Right ventricle myocardium inferior (tissue), 1 donor: Measurements from ENCODE around the gene SYPL2. TPM values are rescaled to one million over a fixed set of nuclear protein-coding genes. Genes with fewer than 3 reads are reported as not detected.

ENCODE experiments used
- ATAC-seq: fragments of 200-7000 bp; cut with Tn5 transposase; one replicate; pipeline ENCODE4 v1.9.1; 2020; ENCODE audit warnings: mild to moderate bottlenecking, moderate library complexity
- DNase-seq: peaks from one replicate; pipeline ENCODE4 v3.0.0; 2021; ENCODE audit errors: missing footprints
- intact Hi-C: fragments of 100-400 bp; cut with DNase I; formaldehyde crosslinking; loops from one replicate; pipeline ENCODE4 v1.11.0; 2022
- total RNA-seq: library from RNA; stranded (reverse); fragmentation: NEBNext Ultra II Directional; extraction: Animal tissue kit (Norgen Biotek cat#: 25700); gene quantifications from one replicate; pipeline ENCODE4 v1.2.1, GENCODE V29; 2021
- donor health status: DM: no; HTN: yes; CAD: no; lungs with severe emphysema.

SYPL2 gene
- total RNA-seq, 1 donor from 2014 or later, result 33.0 TPM

GRCh38 chr1:109485001-109485400 is 18.7 kb downstream of the SYPL2 start:
- intact Hi-C loops, result no loop called here
- DNase-seq, result no peak
- ATAC-seq, result no peak

- no peak for DNase-seq
- intact Hi-C loops, result no loop called here
- no peak for ATAC-seq
These were observed 20.9 kb downstream of the SYPL2 start for GRCh38 chr1:109487261-109487660.

GRCh38 chr1:109488201-109488600 is 21.9 kb downstream of the SYPL2 start:
- DNase-seq (no peak), ATAC-seq (no peak)
- intact Hi-C loops, result no loop called here

GRCh38 chr1:109488696-109489095 is 22.4 kb downstream of the SYPL2 start:
- DNase-seq (no peak), ATAC-seq (no peak)
- intact Hi-C loops, result no loop called here

GRCh38 chr1:109490029-109490933 is 23.9 kb downstream of the SYPL2 start:
- DNase-seq (no peak), ATAC-seq (peak; percentile 34)
- intact Hi-C loops, result no loop called here

GRCh38 chr1:109490934-109491302 is 24.6 kb downstream of the SYPL2 start:
- intact Hi-C loops, result no loop called here
- ATAC-seq, result no peak
- no peak for DNase-seq

- no peak for DNase-seq
- intact Hi-C loops, result no loop called here
- no peak for ATAC-seq
These were observed 25.0 kb downstream of the SYPL2 start for GRCh38 chr1:109491372-109491771.

- ATAC-seq, result no peak
- intact Hi-C loops, result loop anchor here (2.0 kb wide), 1 partner anchor 40 kb away; no protein-coding TSS in a partner anchor
- DNase-seq, result no peak
These were observed 26.4 kb downstream of the SYPL2 start for GRCh38 chr1:109492779-109493178.

- intact Hi-C loops, result loop anchor here (2.0 kb wide), 1 partner anchor 40 kb away; no protein-coding TSS in a partner anchor
- no peak for ATAC-seq
- no peak for DNase-seq
These were observed 26.9 kb downstream of the SYPL2 start for GRCh38 chr1:109493227-109493626.

- ATAC-seq (peak; percentile 93), DNase-seq (peak; percentile 94)
- intact Hi-C loops, result loop anchor here (2.0 kb wide), 1 partner anchor 39 kb away; no protein-coding TSS in a partner anchor
These were observed 27.6 kb downstream of the SYPL2 start, which contains the start of gene CYB561D1 for GRCh38 chr1:109493805-109494539. Gene CYB561D1 (plus strand): TSS chr1:109494094. CDS start chr1:109494140, 46 bp downstream.

GRCh38 chr1:109495738-109496137 is 29.4 kb downstream of the SYPL2 start:
- intact Hi-C loops, result no loop called here
- no peak for ATAC-seq
- DNase-seq, result no peak

GRCh38 chr1:109497449-109498160 is 31.3 kb downstream of the SYPL2 start:
- DNase-seq, result no peak
- intact Hi-C loops, result no loop called here
- ATAC-seq, result no peak

GRCh38 chr1:109498161-109498801 is 31.9 kb downstream of the SYPL2 start:
- intact Hi-C loops, result no loop called here
- ATAC-seq (no peak), DNase-seq (no peak)

GRCh38 chr1:109499081-109499480 is 32.7 kb downstream of the SYPL2 start:
- intact Hi-C loops, result no loop called here
- ATAC-seq (no peak), DNase-seq (no peak)

- intact Hi-C loops, result no loop called here
- DNase-seq (no peak), ATAC-seq (no peak)
These were observed 33.6 kb downstream of the SYPL2 start for GRCh38 chr1:109499661-109500536.

GRCh38 chr1:109500941-109501381 is 34.6 kb downstream of the SYPL2 start:
- intact Hi-C loops, result no loop called here
- DNase-seq (no peak), ATAC-seq (no peak)

GRCh38 chr1:109501644-109502363 is 35.5 kb downstream of the SYPL2 start:
- DNase-seq, result no peak
- intact Hi-C loops, result no loop called here
- no peak for ATAC-seq
